ENCODE results near the gene SLC13A1.

SLC13A1 gene

GRCh38 chr7:123198111-123198510 lies 1.7 kb downstream of the SLC13A1 start:
- Histone ChIP-seq H3K4me1 (no peaks in the 10 kb centered on the region), H3K27ac (no peak overlapping the region), H3K4me3 (no peak overlapping the region), H3K9me3 (no peaks in the 10 kb centered on the region), H4K20me1 (no peaks in the 10 kb centered on the region), H3K9ac (no peak overlapping the region), H3K27me3 (no peaks in the 10 kb centered on the region), H3K36me3 (no peaks in the 10 kb centered on the region), H3K4me2 (no peak overlapping the region)
- TF ChIP-seq Cebpa-rat (IDR thresholded peaks at IDR 0.05) = no peak

DNA sequence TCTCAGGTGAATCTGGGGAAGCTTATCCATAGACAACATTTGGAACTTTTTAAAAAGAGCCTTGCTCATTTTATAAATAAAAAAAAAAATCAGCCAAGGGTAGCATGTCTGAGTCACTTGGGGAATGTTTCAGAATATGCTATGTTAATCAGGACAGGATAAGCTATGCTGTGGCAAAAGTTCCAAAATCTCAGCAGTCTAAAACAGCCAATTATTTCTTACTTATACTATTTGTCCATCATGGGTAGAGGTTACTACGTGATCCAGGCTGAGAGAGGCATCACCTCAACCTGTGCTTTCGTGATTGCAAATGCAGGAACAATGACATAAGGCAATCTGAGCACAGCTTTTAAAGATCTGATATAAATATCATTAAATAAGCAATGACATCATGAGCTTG lies 6.5 kb downstream of the SLC13A1 start:
- Histone ChIP-seq H4K20me1 (no peaks in the 10 kb centered on the region), H3K4me1 (no peaks in the 10 kb centered on the region), H3K4me3 (no peak overlapping the region), H3K4me2 (no peak overlapping the region), H3K9ac (no peak overlapping the region), H3K27me3 (no peaks in the 10 kb centered on the region), H3K9me3 (no peaks in the 10 kb centered on the region), H3K36me3 (no peaks in the 10 kb centered on the region), H3K27ac (no peak overlapping the region)
- TF ChIP-seq Cebpa-rat (IDR thresholded peaks at IDR 0.05) = no peak

GRCh38 chr7:123191132-123191531 lies 8.6 kb downstream of the SLC13A1 start:
- no peaks in the 10 kb centered on the region for H3K27me3 ChIP-seq
- no peaks in the 10 kb centered on the region for H4K20me1 ChIP-seq
- H3K4me1 ChIP-seq = no peaks in the 10 kb centered on the region
- H3K9ac ChIP-seq = no peak overlapping the region
- H3K4me3 ChIP-seq = no peak overlapping the region
- TF ChIP-seq Cebpa-rat (IDR thresholded peaks at IDR 0.05) = no peak
- H3K27ac ChIP-seq = no peak overlapping the region
- H3K9me3 ChIP-seq = no peaks in the 10 kb centered on the region
- H3K36me3 ChIP-seq = no peaks in the 10 kb centered on the region
- H3K4me2 ChIP-seq = no peak overlapping the region

GRCh38 chr7:123190109-123190831 lies 9.5 kb downstream of the SLC13A1 start:
- H4K20me1 ChIP-seq = no peaks in the 10 kb centered on the region
- H3K36me3 ChIP-seq = no peaks in the 10 kb centered on the region
- H3K27me3 ChIP-seq = no peaks in the 10 kb centered on the region
- no peak overlapping the region for H3K4me3 ChIP-seq
- no peaks in the 10 kb centered on the region for H3K4me1 ChIP-seq
- no peak overlapping the region for H3K27ac ChIP-seq
- H3K4me2 ChIP-seq = no peak overlapping the region
- TF ChIP-seq Cebpa-rat (IDR thresholded peaks at IDR 0.05) = no peak
- H3K9ac ChIP-seq = no peak overlapping the region
- peaks cover 5% of the 10 kb centered on the region; the same call in 1 of the 2 replicates for H3K9me3 ChIP-seq

- no peak for TF ChIP-seq Cebpa-rat (IDR thresholded peaks at IDR 0.05)
Observed at GRCh38 chr7:123185756-123186155, 14.0 kb downstream of the SLC13A1 start.

GRCh38 chr7:123184271-123184670 lies 15.5 kb downstream of the SLC13A1 start:
- Histone ChIP-seq H3K4me2 (no peak overlapping the region), H3K9ac (no peak overlapping the region), H3K27ac (no peak overlapping the region), H4K20me1 (no peaks in the 10 kb centered on the region), H3K9me3 (peaks cover 5% of the 10 kb centered on the region; the same call in 1 of the 2 replicates), H3K36me3 (no peaks in the 10 kb centered on the region), H3K4me3 (no peak overlapping the region), H3K27me3 (no peaks in the 10 kb centered on the region), H3K4me1 (no peaks in the 10 kb centered on the region)
- no peak for TF ChIP-seq Cebpa-rat (IDR thresholded peaks at IDR 0.05)

More at GRCh38 chr7:123185756-123186155, 14.0 kb downstream of the SLC13A1 start:
- Histone ChIP-seq H3K4me1 (no peaks in the 10 kb centered on the region), H4K20me1 (no peaks in the 10 kb centered on the region), H3K9ac (no peak overlapping the region), H3K27ac (no peak overlapping the region), H3K27me3 (no peaks in the 10 kb centered on the region), H3K9me3 (peaks cover 5% of the 10 kb centered on the region; the same call in 1 of the 2 replicates), H3K4me3 (no peak overlapping the region), H3K4me2 (no peak overlapping the region), H3K36me3 (no peaks in the 10 kb centered on the region)

DNA sequence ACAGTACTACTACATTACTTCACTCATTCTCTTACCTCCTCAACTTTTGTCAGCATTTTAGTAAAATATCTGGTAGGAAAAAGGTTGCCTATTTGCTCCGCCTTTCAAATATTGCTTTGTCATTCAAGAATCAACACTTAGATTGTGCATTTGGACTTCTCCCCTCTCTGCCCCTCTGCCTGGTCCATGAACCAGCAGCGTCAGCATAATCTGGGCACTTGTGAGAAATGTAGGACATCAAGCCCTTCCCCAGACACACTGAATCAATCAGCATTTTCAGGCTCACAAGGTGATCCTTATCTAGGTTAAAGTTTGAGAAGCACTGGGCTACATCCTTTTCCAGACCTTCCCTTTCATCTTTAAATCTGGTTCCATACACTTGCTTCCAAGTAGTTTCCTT lies 16.3 kb downstream of the SLC13A1 start:
- Histone ChIP-seq H3K27ac (no peak overlapping the region), H3K4me1 (no peaks in the 10 kb centered on the region), H3K9ac (no peak overlapping the region), H3K27me3 (no peaks in the 10 kb centered on the region), H3K4me3 (no peak overlapping the region), H3K9me3 (peaks cover 5% of the 10 kb centered on the region; the same call in 1 of the 2 replicates), H3K36me3 (no peaks in the 10 kb centered on the region), H4K20me1 (no peaks in the 10 kb centered on the region), H3K4me2 (no peak overlapping the region)
- TF ChIP-seq Cebpa-rat (IDR thresholded peaks at IDR 0.05) = no peak

DNA sequence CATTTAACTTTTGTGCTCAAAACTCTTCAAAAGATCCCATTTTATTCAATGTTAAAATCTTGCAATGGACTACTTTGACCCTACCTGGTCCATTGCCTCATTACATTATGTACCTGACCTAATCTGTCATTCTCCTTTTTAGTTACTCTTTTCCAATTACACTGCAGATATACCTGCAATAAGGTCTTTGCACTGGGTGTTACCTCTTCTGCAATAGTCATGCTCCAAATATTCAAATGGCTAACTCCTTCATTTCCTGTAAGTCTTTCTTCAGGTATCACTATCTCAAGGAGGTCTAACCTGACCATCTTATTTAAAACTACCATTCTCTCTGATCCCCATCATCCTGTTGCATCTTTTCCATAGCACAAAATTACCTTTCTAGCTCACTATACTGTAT lies 22.3 kb downstream of the SLC13A1 start:
- Histone ChIP-seq H3K4me3 (no peak overlapping the region), H3K9me3 (no peaks in the 10 kb centered on the region), H3K36me3 (no peaks in the 10 kb centered on the region), H3K4me1 (no peaks in the 10 kb centered on the region), H3K27ac (no peak overlapping the region), H3K4me2 (no peak overlapping the region), H4K20me1 (no peaks in the 10 kb centered on the region), H3K9ac (no peak overlapping the region), H3K27me3 (no peaks in the 10 kb centered on the region)
- TF ChIP-seq Cebpa-rat (IDR thresholded peaks at IDR 0.05) = no peak

DNA sequence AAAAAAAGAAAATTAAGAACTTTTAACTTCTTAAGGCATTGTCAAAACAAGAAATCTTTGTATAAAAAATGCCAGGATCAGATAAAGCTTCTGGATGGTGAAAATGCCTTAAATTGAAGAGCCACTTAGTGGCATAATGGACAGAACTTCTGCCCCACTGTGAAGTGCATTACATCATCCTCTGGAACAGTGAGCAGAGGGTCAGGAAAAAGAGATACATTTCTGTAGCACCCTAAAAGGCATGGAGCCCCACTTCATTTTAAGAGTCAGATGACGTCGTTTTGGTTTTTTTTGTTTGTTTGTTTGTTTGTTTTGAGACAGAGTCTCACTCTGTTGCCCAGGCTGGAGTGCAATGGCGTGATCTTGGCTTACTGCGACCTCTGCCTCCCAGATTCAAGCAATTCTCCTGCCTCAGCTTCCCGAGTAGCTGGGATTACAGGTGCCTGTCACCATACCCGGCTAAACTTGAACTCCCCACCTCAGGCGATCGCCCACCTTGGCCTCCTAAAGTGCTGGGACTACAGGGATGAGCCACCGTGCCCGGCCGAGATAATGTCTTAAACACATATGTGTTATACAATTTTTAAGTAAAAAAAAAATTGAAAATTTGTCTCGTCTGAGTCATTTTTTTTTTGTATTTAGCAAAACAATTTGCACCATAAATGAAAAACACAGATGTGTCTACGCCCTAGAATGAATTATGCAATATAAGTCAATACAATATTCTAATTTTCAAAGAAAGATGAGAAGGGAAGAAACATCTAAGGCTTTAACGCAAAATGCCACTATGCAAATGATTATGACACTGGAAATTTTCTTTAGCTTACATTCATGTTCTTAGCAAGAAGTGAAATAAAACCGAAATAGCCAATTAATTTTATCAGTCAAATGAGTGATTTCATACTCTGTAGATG lies 29.2 kb downstream of the SLC13A1 start:
- Histone ChIP-seq H3K4me1 (no peaks in the 10 kb centered on the region), H3K9me3 (no peaks in the 10 kb centered on the region), H3K9ac (no peak overlapping the region), H4K20me1 (no peaks in the 10 kb centered on the region), H3K27ac (no peak overlapping the region), H3K27me3 (no peaks in the 10 kb centered on the region), H3K4me3 (no peak overlapping the region), H3K4me2 (no peak overlapping the region), H3K36me3 (no peaks in the 10 kb centered on the region)
- no peak for TF ChIP-seq Cebpa-rat (IDR thresholded peaks at IDR 0.05)

DNA sequence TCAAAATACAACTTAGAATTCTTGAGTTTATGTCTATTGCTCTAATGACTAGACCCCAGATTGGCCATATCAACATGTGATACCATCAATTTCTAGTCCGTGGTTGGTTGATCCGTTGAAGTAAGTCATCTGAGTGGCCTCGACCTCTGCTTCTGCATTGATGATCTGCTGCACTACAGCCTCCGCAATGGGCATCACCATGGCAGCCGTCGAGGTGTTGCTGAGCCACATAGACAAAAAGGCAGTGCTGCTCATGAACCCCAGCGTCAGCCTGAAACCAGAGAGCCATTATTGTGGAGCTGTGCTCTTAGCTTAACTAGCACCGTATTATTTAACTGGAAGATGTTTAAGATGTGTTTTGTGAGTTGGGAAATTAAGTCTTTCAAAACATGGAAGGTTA lies 30.7 kb downstream of the SLC13A1 start:
- H3K27me3 ChIP-seq = no peaks in the 10 kb centered on the region
- H3K9me3 ChIP-seq = no peaks in the 10 kb centered on the region
- no peak for TF ChIP-seq Cebpa-rat (IDR thresholded peaks at IDR 0.05)
- no peak overlapping the region for H3K4me3 ChIP-seq
- H3K4me1 ChIP-seq = no peaks in the 10 kb centered on the region
- H3K36me3 ChIP-seq = no peaks in the 10 kb centered on the region
- H3K27ac ChIP-seq = no peak overlapping the region
- no peak overlapping the region for H3K9ac ChIP-seq
- H4K20me1 ChIP-seq = no peaks in the 10 kb centered on the region
- no peak overlapping the region for H3K4me2 ChIP-seq

Measured in BLaER1 (cell line).